HG02981 (cell line): ENCODE data around the gene BCLAF1.
"Not testable (repeated sequence)": the region's sequence is repeated elsewhere in the genome, so short reads cannot be mapped to it uniquely, and the experiment has no call there.

ENCODE experiments used
- ATAC-seq: cut with Tn5 transposase; IDR thresholded peaks from one replicate; pipeline ENCODE4 v1.9.1; 2021; ENCODE audit warnings: mild to moderate bottlenecking, moderate library complexity; ENCODE audit not compliant: unreplicated experiment

The BCLAF1 gene

DNA sequence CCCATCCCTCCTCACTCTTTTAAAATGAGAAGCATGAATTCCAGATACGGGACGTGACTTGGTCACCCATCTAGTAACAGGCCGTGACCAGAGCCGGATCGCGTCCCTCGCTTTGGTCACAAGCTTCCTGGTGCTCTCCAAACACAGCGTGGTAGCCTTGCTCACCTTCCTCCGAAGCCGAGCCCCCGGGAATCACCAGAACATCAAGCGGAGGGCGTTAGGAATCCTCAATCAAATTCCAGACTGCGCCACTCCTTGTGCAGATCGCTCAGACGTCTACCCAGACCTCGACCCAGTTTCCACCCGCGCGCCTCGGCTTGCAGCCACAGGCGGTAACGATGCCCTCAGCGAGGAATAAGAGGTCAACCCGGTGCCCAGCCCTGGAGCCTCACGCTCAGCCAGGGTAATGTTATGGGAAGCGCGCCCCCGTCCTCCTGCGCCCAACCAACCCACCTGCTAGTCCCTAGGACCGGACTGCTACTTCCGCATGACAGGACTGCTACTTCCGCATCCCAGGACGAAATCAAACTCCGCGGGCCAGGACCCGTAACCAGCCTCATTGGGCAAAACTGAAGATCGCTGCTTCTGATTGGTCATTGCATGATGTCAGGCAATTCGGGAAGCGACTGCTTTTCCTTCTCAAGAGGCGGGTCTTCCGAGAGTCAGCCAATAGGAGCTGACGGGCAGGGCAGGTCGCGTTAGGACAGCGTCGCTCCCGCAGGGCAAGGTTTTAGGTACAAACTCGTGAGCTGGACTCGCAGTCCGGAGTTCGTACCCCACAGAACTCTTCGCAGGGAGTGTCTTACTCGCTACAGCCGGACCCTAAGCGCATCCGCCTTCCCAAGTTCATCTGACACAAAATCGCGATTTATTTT lies 39.6 kb downstream of the BCLAF1 start, which contains the start of gene MTFR2:
Gene MTFR2, minus strand, starts transcription at position 501 of the 875 bp plus-strand sequence. CDS start 1,212 bp downstream, outside the sequence.
- ATAC-seq = peak; percentile 98

DNA sequence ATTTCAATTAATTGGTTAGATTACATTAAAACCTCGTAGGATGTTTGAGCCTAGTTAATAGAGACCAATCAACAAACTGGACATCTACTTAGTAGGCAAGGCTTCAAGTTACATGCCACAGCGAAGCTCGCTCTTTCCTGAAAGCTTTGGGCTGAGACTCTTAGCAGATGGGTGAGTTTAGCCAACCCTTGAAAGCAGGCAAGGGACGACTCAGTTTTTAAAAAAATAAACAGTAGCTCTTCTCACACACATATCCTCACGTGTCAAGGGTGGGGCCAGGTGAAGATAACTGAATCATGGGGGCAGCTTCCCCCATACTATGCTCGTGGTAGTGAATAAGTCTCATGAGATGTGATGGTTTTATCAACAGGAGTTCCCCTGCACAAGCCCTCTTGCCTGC lies 40.3 kb downstream of the BCLAF1 start:
- no peak for ATAC-seq

DNA sequence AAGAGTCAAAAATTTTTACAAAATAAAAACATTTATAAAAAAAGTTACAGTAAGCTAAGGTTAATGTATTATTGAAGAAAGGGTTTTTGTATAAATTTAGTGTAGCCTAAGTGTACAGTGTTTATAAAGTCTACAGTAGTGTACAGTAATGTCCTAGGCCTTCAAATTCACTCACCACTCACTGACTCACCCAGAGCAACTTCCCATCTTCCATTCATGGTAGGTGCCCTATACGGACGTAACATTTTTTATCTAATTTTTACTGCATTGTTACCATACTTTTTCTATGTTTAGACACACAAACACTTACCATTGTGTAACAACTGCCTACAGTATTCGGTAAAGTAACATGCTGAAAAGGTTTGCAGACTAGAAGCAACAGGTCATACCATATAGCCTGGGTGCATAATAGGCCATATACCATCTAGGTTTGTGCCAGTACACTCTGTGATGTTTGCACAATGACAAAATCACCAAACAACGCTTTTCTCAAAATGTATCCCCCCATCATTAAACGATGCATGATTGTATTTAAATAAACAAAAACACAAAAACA lies 45.5 kb downstream of the BCLAF1 start:
- no peak for ATAC-seq

DNA sequence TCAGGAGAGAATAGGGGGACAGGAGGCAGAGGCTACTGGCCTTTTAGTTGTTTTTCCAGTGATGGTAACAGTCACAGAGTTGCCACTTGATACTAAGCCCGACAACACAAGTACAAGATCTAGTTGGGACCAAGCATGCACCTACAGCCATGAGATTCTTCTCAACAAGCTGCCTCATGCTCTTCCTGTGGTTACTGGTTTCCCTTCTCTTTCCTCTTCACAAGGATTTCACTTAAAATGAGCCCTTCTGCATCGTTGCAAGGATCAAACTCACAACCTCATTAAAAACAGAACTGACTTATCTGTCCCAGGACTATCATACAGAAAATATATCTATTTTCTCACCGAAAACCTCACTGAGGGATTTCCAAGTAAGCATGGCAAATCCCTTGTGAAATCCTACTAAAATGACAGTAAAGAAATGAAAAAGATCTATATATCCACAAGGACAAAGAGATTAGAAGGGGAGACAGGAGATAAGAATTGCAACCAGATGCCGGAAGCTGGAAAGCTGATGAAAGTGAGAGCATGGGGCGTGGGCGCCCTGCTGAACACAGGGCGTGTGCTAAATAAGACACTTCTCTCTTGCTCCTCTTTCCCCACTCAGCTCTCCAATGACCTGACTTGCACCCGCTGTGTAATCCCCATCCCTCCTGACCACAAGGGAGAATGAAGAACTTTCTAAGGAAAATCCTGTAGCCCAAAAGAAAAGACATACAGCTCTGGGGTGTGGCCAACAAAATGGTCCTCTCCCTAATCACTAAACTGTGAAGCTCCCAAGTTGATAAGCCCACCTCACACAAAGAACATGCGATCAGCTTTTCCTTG lies 53.0 kb downstream of the BCLAF1 start:
- no peak for ATAC-seq

DNA sequence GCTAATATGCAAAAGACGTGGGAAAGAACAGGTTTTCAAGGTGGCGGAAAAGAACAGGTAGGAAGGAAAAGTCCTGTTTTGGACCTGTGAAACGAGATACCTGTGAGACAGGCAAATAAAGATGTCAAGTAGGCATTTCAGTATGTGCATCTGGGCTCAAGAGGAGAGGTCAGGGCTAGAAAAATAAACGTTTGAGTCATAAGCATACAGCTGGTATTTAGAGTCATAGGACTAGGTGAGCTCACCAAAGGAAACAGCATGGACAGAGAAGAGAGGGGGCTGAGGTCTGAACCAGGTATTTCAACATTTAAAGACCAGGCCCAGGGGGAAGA lies 54.4 kb downstream of the BCLAF1 start:
- ATAC-seq = no peak

DNA sequence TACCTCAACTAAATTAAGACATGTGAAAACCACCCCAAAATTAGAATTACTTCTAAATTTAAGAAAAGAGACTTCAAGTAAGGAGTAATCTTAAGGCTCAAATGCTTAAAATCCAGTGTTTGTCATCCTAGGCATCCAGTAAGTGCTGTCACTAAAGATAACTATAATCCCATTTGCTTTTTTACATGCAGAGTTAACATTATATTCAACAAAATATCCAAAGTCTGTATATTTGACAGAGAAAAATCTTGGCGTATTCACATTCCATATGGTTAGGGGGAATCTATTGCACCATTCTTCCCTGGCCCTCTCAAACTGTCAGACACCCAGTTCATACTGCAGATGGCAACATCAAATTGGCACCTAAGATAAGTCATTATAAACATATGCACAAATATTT lies 56.9 kb downstream of the BCLAF1 start:
- ATAC-seq = no peak

DNA sequence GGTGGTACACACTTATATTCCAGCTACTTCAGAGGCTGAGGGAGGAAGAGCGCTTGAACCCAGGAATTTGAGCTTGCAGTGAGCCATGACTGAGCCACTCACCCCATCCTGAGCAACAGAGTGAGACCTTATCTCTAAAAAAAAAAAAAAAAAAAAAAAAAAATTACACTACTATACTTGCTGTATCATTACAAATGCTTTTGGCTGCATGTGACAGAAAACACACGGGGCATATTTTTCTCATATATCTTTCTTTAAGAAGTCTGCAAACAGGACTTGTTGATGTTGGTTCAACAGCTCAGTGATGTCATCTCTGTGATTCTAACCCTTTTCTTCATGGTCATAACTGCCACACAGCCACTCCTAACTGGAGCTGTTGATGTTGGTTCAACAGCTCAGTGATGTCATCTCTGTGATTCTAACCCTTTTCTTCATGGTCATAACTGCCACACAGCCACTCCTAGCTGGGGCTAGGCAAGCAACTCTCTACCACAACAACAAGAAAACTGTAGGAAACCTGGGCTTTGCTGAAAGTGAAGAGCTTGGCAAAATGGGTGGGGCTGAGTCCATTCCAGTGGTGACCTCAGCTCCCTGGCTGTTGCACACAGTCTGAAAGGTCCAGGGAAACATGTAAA lies 59.3 kb downstream of the BCLAF1 start:
- no peak for ATAC-seq

DNA sequence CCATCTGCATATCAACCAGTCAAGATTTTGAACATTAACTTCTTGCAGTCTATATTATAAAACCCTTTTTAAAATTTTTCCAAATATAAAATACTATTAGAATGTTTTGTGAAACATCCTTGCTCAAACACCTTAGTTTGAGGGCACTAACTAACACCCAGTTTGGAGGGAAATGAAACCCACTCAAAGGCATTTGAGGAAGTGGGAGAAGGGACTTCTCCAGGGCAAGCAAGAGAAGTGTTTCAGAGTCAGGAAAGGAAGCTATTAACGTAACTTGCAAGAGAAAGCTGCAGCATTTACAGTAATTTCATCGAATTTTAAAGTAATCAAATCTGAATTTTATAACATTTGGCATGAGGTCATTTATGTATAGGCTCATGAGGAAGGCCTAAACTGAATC lies 60.8 kb downstream of the BCLAF1 start:
- no peak for ATAC-seq

DNA sequence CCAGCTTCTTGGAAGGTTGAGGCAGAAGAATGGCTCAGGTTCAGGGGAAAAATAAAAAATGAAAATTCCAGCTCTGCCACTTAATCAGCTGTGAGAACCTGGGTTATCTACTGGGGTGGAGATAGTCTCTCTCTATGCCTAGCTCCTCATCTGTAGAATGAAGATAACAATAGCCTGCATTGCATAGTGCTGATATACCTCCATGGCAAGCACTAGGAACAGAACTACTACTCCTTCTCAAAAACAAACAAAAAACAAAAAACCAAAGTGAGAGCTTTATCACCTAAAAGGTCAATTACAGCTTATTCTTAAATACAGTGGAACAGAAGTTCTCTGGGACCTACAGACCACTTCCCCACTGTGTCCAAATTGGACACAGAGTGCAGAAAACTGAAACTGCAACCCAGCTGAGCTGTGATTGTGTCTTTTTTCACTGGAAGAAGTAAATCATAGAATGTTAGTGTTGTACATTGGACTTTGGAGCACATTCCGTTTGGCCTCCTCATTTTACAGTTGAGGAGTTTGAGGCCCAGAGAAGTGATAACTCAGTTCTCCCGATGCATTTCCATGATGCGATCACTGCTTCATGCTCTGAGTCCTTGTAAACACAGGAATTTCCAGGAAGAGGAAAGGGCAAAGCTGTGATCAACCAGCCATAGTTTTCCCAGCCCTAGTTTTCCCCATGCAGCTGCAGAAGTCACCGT lies 62.8 kb downstream of the BCLAF1 start:
- peak; percentile 12 for ATAC-seq

DNA sequence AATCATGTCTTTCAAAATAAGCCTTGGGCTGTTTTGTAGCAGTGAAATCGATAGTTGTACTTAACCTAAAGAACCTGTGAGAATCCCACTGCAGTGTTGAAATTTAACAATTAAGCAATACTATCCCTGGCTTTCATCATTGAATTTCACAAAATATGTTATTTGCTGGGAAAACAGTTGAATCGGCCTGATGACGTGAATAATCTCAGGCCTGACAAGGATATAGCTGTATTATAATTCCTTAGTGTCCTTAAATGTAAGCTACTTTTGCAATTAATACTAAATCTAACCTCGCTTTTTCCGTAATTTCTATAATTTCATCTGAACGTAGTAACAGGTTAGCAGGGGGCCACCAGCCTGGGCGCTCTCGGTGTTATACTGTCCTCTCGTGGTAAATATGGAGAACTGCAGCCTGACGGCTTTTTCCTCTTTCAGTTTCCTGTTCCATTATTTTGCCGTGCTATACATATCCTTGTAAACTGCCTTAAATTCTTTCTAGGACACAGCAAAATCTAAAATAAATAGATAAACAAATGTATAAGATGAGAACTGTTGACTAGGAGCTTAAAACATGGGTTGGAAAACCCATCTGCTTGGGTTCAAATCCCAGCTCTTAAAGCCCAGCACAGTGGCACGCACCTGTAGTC lies 63.5 kb downstream of the BCLAF1 start:
- ATAC-seq = peak; percentile 58

DNA sequence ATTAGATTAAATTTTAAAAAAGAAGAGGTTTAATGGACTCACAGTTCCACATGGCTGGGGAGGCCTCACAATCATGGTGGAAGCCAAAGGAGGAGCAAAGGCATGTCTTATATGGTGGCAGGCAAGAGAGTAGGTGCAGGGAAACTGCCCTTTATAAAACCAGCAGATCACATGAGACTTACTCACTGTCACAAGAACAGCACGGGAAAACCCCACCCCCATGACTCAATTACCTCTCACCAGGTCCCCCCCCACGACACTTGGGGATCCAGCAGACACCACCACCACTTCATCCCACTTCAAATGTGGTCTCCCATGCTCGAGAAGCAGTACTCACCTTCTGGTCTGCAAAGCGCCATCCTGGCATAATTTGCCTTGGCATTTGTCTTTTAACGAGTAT lies 64.2 kb downstream of the BCLAF1 start:
- no peak for ATAC-seq

DNA sequence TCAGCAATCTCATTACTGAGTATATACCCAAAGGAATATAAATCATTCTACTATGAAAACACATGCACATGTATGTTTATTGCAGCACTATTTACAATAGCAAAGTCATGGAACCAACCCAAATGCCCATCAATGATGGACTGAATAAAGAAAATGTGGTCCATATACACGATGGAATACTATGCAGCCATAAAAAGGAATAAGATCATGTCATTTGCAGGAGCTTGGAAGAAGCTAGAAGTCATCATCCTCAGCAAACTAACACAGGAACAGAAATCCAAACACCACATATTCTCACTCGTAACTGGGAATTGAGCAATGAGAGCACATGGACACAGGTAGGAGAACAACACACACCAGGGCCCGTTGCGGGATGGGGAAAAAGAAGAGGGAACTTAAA lies 64.7 kb downstream of the BCLAF1 start:
- ATAC-seq = not testable (repeated sequence)

DNA sequence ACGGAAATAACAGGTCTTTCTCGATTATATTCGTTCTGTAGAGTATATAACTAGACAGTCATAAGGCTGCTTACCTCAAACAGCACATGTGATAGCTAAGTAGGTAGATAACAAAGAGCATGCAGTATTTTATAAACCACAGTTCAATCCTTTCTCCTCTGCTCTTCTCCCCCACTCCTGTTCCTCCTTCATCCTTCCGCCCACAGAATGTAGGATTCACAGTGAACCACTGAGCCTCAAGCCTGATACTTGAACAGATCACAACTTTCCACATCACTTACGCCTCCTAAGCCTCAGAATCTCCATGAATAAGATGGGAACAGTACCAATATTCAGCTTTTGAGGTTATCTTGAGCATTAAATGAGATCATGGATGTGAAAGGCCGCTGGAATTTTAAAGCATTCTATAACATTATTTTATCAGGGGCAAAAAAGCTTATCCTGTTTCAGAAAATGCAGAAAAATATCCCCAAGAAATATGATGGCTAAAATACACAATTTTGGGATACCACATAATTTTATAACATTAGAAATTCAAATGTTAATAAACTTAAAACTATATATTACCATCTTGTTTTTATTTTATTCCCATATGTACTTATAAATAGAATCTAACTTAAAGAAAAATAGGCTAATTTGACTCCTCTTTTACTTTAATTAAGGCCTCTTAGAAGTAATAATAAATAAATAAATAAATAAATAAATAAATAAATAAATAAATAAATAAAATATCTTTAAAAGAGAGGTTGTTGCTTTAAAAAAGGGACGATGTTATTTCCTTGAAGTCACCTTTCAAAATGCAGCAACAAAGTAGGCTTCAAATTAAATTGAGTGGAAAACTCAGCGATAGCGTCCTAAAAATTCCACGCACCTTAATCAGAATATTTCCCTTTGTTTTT lies 72.9 kb downstream of the BCLAF1 start:
- ATAC-seq = no peak

DNA sequence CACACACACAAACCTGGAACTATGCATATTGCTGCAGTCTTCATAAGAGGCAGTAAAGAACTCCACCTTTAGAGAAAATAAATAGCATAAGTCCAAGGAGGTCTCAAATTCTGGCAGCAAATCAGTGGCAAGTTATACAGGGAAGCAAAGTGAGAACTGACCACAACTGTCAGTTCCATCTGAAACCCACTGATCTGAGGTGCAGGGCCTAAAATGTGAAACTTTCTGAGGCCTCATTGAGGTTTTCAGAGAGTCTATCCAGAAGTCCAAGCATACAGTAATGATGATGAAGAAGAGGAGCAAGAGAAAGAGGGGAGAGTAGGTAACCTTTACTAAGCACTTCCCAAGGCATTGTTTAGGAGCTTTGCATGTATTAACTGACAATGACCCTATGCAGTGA lies 75.8 kb downstream of the BCLAF1 start:
- no peak for ATAC-seq

DNA sequence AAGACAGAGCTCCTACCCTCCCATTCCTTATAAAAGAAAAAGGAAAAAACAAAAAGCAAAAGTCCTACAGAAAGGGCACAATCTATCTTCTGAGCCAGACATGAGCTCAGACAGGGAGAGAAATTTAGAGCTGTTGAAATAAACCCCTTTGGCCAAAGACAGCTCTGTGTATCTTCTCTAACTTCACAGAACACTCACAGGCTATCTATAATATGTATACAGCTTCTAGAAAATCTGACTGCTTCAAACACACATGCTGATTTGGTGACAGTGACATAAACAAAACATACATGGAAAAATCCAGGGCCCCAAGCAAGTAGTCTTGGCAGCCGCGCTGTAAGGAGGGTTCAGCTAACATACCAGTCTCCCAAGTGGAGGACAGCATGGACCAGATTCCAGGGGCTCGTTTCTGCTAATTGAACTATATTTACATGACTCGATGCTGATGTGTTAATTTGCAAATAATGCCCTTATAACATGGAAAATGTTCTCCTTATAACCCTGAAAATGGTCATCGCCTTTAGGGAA lies 76.6 kb downstream of the BCLAF1 start:
- ATAC-seq = no peak

DNA sequence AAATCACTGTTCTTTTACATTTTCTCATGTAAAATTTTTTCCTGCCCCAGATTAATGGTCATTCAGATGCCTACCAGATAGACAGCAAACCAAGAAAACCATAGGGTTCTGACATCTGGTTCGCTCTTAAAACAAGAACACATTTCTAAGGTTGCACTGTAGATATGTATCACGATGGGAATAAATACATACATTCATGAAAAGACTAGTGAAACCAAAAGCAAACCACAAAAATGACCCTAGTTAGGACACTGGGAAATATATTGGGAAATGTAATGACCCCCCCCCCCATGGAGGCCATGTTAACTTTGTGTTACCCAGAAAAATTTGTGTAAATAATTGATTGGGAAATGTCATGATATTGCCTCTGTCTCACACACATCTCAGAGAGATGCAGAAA lies 77.0 kb downstream of the BCLAF1 start:
- no peak for ATAC-seq

DNA sequence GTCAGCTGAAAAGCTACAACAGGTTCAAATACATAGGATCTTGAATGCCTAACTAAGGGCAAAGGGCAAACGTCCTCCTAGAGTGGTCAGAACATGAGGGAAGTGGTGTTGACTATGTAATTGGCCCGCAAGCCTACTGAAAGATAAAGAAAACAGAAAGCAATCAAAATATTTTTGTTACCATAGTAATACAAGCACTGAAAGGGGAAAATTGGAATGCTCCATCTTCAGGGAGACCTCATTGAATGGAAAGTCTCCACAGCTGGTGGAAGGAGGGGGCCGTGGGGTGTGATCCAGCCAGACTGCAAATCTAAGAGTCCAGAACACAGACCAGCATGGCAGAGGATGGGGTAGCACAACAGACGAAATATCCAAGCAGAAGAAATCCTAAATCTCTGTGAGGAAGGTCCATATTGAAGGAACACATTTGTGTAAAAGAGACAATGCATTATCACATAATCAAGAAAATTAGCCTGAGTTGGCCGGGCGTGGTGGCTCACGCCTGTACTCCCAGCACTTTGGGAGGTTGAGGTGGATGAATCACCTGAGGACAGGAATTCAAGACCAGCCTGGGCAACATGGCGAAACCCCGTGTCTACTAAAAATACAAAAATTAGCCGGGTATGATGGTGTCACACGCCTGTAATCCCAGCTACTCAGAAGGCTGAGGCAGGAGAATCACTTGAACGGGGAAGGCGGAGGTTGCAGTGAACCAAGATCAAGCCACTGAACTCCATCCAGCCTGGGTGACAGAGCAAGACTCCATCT lies 79.1 kb downstream of the BCLAF1 start:
- no peak for ATAC-seq

DNA sequence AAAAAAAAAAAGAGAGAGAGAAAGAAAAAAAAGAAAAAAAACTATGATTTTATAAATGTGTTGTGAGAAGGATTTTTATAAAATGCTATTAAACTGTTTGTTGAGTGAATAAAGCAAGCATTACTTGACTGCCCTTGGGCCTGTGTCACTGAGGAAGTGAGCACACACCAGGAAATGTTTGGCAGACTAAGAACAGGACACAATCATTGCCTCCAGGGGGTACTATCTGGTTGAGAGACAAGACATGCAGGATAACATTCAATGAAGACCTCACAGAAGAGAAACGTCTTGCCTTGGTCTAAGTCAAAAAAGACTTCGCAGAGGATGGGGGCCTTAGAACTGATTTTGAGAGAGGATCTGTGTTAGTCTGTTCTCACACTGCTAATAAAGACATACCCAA lies 80.2 kb downstream of the BCLAF1 start:
- no peak for ATAC-seq
